HG03097 (cell line): ENCODE data around the gene TMEM130.
"Not testable (repeated sequence)": the region's sequence is repeated elsewhere in the genome, so short reads cannot be mapped to it uniquely, and the experiment has no call there.

Source experiments
- ATAC-seq: cut with Tn5 transposase; IDR thresholded peaks from one replicate; pipeline ENCODE4 v1.9.1; 2021; ENCODE audit not compliant: unreplicated experiment, low FRiP score

Gene TMEM130

GRCh38 chr7:98848918-98849317, 20.9 kb downstream of the TMEM130 start:
- ATAC-seq: no peak

GRCh38 chr7:98842552-98842951, 27.3 kb downstream of the TMEM130 start:
- ATAC-seq: not testable (repeated sequence)

DNA sequence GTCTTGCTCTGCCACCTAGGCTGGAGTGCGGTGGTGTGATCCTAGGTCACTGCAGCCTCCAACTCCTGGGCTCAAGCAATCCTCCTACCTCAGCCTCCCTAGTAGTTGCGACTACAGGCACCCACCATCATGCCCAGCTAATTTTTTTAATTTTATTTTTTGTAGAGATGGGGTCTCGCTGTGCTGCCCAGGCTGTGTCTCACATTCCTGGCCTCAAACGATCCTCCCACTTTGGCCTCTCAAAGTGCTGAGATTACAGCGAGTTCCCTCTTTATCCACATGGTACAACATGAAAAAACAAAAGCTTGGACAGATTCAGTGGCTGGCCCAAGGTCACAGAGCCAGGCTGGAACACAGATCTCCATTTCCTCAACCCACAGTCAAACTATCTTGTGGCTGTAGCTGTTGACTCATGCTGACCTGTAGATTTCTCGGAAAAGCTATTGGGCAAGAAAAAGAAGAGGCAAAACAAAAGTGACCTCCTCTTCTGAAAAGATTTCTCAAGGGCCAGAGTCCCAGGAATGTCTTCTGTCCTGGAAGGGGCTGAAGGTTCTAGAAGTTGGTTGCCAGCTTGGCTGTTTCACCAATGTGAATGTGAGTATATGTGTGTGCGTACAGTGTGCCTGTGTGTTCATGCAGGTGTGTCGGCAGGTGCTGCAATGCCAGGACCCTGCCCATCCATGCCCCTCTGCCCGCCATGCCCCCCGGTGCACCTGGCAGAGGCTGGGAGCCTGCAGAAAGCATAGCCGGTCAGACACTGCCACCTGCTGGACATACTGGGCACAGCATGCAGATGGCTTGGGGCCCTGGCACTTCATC, 28.4 kb downstream of the TMEM130 start:
- no peak for ATAC-seq

- ATAC-seq: no peak
Observed at GRCh38 chr7:98840722-98841121, 29.1 kb downstream of the TMEM130 start.

DNA sequence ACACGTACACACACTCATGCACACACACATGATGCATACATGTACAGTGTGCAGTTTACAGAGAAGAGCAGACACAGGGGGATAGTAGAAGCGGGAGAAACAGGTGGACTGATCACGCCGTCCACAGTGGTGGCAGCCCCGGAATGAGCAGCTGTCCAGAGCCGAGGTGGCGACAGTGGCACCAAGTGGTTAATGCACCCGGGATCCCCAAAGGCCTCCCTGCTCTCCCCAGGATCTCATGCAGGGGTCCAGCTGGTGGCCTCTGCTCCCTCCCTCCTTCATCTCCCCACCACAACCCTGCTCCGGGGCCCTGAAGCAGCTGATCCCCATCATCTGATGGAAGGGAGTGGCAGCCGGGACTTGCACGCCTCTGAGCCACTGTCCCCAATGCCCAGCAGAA, 29.7 kb downstream of the TMEM130 start:
- no peak for ATAC-seq

GRCh38 chr7:98837630-98837972, 32.2 kb downstream of the TMEM130 start:
- no peak for ATAC-seq

GRCh38 chr7:98836811-98837629, 32.8 kb downstream of the TMEM130 start:
- ATAC-seq: no peak

DNA sequence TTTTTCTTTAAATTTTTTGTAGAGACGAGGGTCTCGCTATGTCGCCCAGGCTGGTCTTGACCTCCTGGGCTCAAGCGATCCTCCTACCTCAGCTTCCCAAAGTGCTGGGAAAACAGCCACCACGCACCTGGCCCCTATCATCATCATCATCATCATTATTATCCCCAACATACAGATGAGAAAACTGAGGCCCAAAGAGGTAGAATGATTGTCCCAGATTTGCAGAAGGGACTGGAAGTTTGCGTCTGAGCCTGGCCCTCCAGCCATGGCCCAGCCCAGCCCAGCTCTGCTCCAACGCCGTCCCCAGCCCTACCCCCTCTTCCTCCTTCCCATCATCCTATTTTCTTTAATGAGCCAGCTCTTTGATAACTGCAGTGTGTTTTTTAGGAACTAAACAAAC, 34.9 kb downstream of the TMEM130 start:
- no peak for ATAC-seq

DNA sequence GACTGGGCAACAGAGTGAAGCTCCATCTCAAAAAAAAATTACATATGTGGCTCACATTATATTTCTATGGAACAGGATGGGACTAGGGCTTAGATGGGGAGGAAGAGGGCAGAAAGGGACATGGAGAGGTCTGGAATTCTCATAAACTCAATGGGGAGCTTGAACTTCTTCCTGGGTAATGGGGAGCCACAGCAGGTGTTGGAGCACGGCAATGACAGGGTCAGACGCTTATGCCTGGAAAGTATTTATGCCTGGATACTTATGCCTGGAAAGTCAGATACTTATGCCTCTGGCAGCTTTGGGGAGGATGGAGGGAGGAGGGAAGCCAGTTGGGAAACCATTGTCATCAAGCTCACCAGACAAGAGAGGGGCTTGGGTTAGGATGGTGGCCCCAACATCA, 36.8 kb downstream of the TMEM130 start:
- ATAC-seq: no peak

GRCh38 chr7:98831641-98832221, 38.1 kb downstream of the TMEM130 start:
- no peak for ATAC-seq

DNA sequence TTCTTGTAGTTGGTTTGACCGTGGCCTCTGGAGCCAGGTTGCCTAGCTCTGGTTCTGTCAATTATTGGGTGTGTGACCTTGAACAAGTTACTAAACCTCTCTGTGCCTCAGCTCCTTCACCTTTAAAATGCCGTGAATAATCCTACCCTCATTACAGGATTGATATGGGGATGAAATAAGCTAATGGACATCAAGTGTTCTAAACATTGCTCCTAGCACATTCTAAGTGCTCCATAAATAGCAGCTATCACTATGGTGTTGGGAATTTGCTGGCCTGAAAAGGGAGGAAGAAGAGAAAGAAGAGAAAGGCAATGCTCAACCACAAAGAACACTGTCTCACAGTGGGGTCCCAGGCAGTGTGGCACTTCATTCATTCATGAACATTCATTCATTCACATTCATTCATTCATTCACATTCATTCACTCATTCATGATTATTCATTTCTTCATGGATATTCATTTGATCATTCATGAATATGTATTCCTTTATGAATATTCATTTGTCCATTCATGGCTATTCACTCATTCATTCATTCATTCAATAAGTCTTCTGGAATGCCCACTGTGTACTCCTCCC, 38.8 kb downstream of the TMEM130 start:
- ATAC-seq: no peak

- no peak for ATAC-seq
Observed at GRCh38 chr7:98828368-98828767, 41.4 kb downstream of the TMEM130 start.

DNA sequence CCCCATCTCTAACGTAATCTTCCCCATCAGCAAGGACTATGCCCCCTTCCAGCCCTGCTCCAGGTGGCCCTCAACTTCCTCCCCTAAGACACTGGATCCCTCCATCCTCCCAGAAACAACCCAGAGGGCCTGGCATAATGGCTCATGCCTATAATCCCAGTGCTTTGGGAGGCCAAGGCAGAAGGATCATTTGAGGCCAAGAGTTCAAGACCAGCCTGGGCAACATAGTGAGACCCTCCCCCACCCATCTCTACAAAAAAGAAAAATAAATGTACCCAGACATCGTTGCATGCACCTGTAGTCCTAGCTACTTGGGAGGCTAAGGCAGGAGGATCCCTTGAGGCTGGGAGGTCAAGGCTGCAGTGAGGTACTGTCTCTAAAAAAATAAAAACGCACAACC, 42.6 kb downstream of the TMEM130 start:
- ATAC-seq: no peak

- ATAC-seq: no peak
Observed at GRCh38 chr7:98826811-98827231, 43.0 kb downstream of the TMEM130 start.

- ATAC-seq: no peak
Observed at GRCh38 chr7:98826387-98826786, 43.4 kb downstream of the TMEM130 start.

GRCh38 chr7:98823226-98823625, 46.6 kb downstream of the TMEM130 start:
- ATAC-seq: no peak

DNA sequence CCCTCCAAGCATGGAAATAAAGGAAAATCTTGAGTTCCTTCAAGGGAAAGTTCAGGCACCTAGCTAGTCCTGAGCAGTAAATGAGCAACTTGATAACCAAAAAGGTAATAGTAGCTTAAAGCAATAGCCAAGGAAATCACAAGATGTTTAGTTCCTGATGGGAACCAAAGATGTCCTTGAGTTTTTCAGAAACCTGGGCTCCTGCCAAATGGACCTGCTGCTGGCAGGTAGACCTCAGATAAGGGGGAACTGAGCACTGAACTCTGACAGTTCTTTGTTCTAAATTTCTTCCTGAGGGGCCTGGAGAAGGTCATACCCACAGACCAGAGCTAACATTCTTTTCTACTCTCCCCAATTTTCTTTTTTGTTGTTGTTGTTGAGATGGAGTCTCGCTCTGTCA, 48.5 kb downstream of the TMEM130 start:
- ATAC-seq: no peak

GRCh38 chr7:98816967-98817710, 52.7 kb downstream of the TMEM130 start:
- ATAC-seq: no peak

GRCh38 chr7:98816241-98816640, 53.6 kb downstream of the TMEM130 start:
- ATAC-seq: no peak

DNA sequence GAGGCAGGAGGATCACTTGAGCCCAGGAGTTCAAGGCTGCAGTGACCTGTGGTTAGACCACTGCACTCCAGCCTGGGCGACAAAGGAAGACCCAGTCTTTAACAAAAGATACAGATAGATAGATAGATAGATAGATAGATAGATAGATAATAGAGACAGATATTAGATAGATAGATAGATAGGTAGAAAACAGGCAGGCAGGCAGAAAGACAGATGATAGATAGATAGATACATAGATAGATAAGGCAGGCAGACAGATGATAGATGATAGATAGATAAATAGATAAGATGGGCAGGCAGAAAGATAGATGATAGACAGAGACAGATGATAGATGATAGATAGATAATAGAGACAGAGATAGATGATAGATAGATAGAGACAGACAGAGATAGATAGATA, 54.5 kb downstream of the TMEM130 start:
- no peak for ATAC-seq

DNA sequence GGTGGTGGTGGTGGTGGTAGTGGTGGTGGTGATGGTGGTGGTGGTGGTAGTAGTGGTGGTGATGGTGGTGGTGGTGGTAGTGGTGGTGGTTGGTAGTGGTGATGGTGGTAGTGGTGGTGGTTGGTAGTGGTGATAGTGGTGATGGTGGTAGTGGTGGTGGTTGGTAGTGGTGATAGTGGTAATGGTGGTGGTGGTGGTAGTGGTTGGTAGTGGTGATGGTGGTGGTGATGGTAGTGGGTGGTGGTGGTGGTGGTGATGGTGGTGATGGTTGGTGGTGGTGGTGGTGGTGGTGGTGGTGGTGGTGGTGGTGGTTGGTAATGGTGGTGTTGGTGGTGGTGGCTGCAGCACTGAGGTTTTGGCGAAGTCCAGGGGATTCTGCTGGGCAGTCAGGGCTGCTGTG, 58.5 kb downstream of the TMEM130 start:
- no peak for ATAC-seq
